ENCODE results near the gene DHX36. TPM values are rescaled to one million over a fixed set of nuclear protein-coding genes. Genes with fewer than 3 reads are reported as not detected.
A peak's percentile ranks its signal among the peaks of the same experiment; 100 is the strongest.

Gene DHX36
- 72.3 TPM for total RNA-seq
- long read RNA-seq, partial matches to known transcripts: 8 of 11 reads
- long read RNA-seq, other reads (novel, unspliced or antisense): 2 of 11 reads

GRCh38 chr3:154323891-154324738 lies at the start of gene DHX36:
TSS of gene DHX36 (minus strand) at chr3:154324487. CDS start at chr3:154324416, 71 bp downstream.
- DNase-seq (ENCODE audit: low spot score): peak; percentile 95

GRCh38 chr3:154367221-154367620 lies 42.9 kb upstream of the DHX36 start:
- no peak for DNase-seq (ENCODE audit: low spot score)

GRCh38 chr3:154364849-154365248 lies 40.6 kb upstream of the DHX36 start:
- DNase-seq (ENCODE audit: low spot score): no peak

GRCh38 chr3:154361099-154361498 lies 36.8 kb upstream of the DHX36 start:
- no peak for DNase-seq (ENCODE audit: low spot score)

GRCh38 chr3:154356009-154356408 lies 31.7 kb upstream of the DHX36 start:
- DNase-seq (ENCODE audit: low spot score): no peak

GRCh38 chr3:154349223-154349622 lies 24.9 kb upstream of the DHX36 start:
- DNase-seq (ENCODE audit: low spot score): no peak

GRCh38 chr3:154345422-154346122 lies 21.3 kb upstream of the DHX36 start:
- DNase-seq (ENCODE audit: low spot score): no peak

- no peak for DNase-seq (ENCODE audit: low spot score)
Measured at GRCh38 chr3:154338570-154338969, 14.3 kb upstream of the DHX36 start.

- DNase-seq (ENCODE audit: low spot score): no peak
Measured at GRCh38 chr3:154338008-154338407, 13.7 kb upstream of the DHX36 start.

GRCh38 chr3:154334973-154335420 lies 10.7 kb upstream of the DHX36 start:
- no peak for DNase-seq (ENCODE audit: low spot score)

- no peak for DNase-seq (ENCODE audit: low spot score)
Measured at GRCh38 chr3:154327871-154328270, 3.6 kb upstream of the DHX36 start.

GRCh38 chr3:154324919-154325318 lies 632 bp upstream of the DHX36 start:
- DNase-seq (ENCODE audit: low spot score): no peak

GRCh38 chr3:154316974-154317767 lies 7.1 kb downstream of the DHX36 start:
- no peak for DNase-seq (ENCODE audit: low spot score)

- DNase-seq (ENCODE audit: low spot score): no peak
Measured at GRCh38 chr3:154314152-154314551, 10.1 kb downstream of the DHX36 start.

GRCh38 chr3:154310840-154311239 lies 13.4 kb downstream of the DHX36 start:
- no peak for DNase-seq (ENCODE audit: low spot score)

GRCh38 chr3:154307363-154307762 lies 16.9 kb downstream of the DHX36 start:
- DNase-seq (ENCODE audit: low spot score): no peak

GRCh38 chr3:154304936-154305335 lies 19.4 kb downstream of the DHX36 start:
- no peak for DNase-seq (ENCODE audit: low spot score)

- DNase-seq (ENCODE audit: low spot score): no peak
Measured at GRCh38 chr3:154304116-154304786, 20.0 kb downstream of the DHX36 start.

GRCh38 chr3:154301561-154301960 lies 22.7 kb downstream of the DHX36 start:
- no peak for DNase-seq (ENCODE audit: low spot score)

GRCh38 chr3:154294016-154294415 lies 30.3 kb downstream of the DHX36 start:
- no peak for DNase-seq (ENCODE audit: low spot score)

GRCh38 chr3:154290187-154290586 lies 34.1 kb downstream of the DHX36 start:
- no peak for DNase-seq (ENCODE audit: low spot score)

All from mesenteric fat pad (tissue), 1 donor.